ENCODE data around the gene KRTAP10-8. TPM values are rescaled to one million over a fixed set of nuclear protein-coding genes. Genes with fewer than 3 reads are reported as not detected.

Gene KRTAP10-8
- total RNA-seq, 1 experiment from 2014 or later = not detected

DNA sequence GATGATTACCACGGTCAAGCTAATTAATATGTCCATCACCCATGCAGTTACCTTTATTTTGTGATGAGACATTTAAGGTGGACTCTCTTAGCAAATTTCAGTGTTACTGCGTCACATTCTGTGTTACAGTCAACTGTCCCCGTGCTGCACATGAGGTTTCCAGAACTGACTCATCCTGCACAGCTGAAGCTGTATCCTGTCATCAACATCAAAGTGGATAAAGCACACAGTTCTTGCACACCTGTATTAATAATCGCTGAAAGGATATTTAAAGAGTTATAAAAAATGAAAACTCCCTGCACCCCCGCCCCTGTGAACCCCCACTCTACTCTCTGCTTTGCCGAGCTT lies 28.1 kb upstream of the KRTAP10-8 start:
- no peaks in the 10 kb centered on the region for H3K9me2 ChIP-seq (replicated peaks; ENCODE audit: low read length)
- no peak overlapping the region for H3K9ac ChIP-seq (ENCODE audit: low read length)

DNA sequence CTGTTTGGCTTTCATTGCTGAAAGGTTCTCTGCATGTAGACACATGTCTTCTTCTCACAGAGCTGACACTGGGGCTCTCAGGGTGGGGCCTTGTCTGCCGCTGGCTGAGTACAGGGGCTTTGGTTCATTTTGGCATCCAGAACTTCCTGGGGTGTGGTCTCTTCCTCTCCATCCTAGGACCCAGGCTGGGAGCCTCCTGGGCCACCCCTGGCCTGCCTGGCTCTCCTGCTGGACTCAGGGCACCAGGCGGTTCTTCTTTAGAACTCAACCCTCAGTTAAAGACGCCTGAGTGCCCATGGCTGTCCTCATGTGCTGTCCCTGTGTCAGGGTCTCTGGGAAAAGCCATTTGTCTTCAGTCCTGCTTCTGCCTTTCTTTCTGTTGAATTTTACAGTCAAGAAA lies 26.0 kb upstream of the KRTAP10-8 start:
- H2AFZ ChIP-seq (ENCODE audit: low read length) = no peak overlapping the region
- DNase-seq = no peak
- H3K9ac ChIP-seq (ENCODE audit: low read length) = no peak overlapping the region
- ChIA-PET CTCF (no interaction called here), POLR2A (ENCODE audit: unreplicated experiment) (no interaction called here)
- H3K4me1 ChIP-seq (ENCODE audit: insufficient read depth, low read length) = peaks cover 3% of the 10 kb centered on the region; the same call in 1 of the 2 replicates
- no peaks in the 10 kb centered on the region for H3K79me2 ChIP-seq (ENCODE audit: low read length)
- no peaks in the 10 kb centered on the region for H3K9me2 ChIP-seq (replicated peaks; ENCODE audit: low read length)
- H3K36me3 ChIP-seq (ENCODE audit: low read depth, low read length) = no peaks in the 10 kb centered on the region
- TF ChIP-seq EZH2phosphoT487 (IDR thresholded peaks at IDR 0.05; ENCODE audit: borderline replicate concordance, low read length) = no peak
- TF ChIP-seq EZH2 (IDR thresholded peaks at IDR 0.05; ENCODE audit: low read length, unreplicated experiment) = no peak
- no peak for TF ChIP-seq CTCF (conservative IDR thresholded peaks at IDR 0.05; ENCODE audit: low read depth, low read length)
- H3K27ac ChIP-seq (ENCODE audit: low read length) = no peak overlapping the region
- no peaks in the 10 kb centered on the region for H3F3A ChIP-seq (ENCODE audit: low read length, unreplicated experiment)
- BruUV-seq (replicated peaks) = no TSS peak
- H3K4me3 ChIP-seq (ENCODE audit: low read length) = no peak overlapping the region
- H3K4me2 ChIP-seq (ENCODE audit: low read length) = no peak overlapping the region
- no peaks in the 10 kb centered on the region for H3K27me3 ChIP-seq (ENCODE audit: low read length)
- intact Hi-C loops (cut with micrococcal nuclease) = no loop called here
- ATAC-seq = no peak
- H4K20me1 ChIP-seq (ENCODE audit: low read length) = no peaks in the 10 kb centered on the region
- 0 out of 2 replicates have a peak, but pooled peaks cover 5% of the 10 kb centered on the region for H3K9me3 ChIP-seq (ENCODE audit: low read length)

More for the DNA sequence above, 28.1 kb upstream of the KRTAP10-8 start:
- intact Hi-C loops (cut with micrococcal nuclease) = no loop called here
- Histone ChIP-seq H3K4me2 (ENCODE audit: low read length) (peak overlapping the region; percentile 42; the same call in 1 of the 2 replicates), H3F3A (ENCODE audit: low read length, unreplicated experiment) (no peaks in the 10 kb centered on the region), H3K79me2 (ENCODE audit: low read length) (no peaks in the 10 kb centered on the region), H3K36me3 (ENCODE audit: low read depth, low read length) (no peaks in the 10 kb centered on the region), H2AFZ (ENCODE audit: low read length) (no peak overlapping the region), H3K27ac (ENCODE audit: low read length) (no peak overlapping the region), H4K20me1 (ENCODE audit: low read length) (no peaks in the 10 kb centered on the region), H3K4me1 (ENCODE audit: insufficient read depth, low read length) (peaks cover 10% of the 10 kb centered on the region; the same call in 1 of the 2 replicates), H3K4me3 (ENCODE audit: low read length) (no peak overlapping the region), H3K9me3 (ENCODE audit: low read length) (0 out of 2 replicates have a peak, but pooled peaks cover 5% of the 10 kb centered on the region), H3K27me3 (ENCODE audit: low read length) (no peaks in the 10 kb centered on the region)
- ATAC-seq = peak; percentile 40
- ChIA-PET CTCF (interaction anchor here (0.5 kb wide), 1 partner anchor 10 kb away, joined by 3 read pairs; no protein-coding TSS in a partner anchor), POLR2A (ENCODE audit: unreplicated experiment) (interaction anchor here (0.6 kb wide), 1 partner anchor 218 kb away, joined by 22 read pairs; the partner anchor contains the start of gene UBE2G2)
- TF ChIP-seq EZH2phosphoT487 (IDR thresholded peaks at IDR 0.05; ENCODE audit: borderline replicate concordance, low read length) (no peak), CTCF (conservative IDR thresholded peaks at IDR 0.05; ENCODE audit: low read depth, low read length) (no peak), EZH2 (IDR thresholded peaks at IDR 0.05; ENCODE audit: low read length, unreplicated experiment) (no peak)
- no TSS peak for BruUV-seq (replicated peaks)
- peak; percentile 64 for DNase-seq

DNA sequence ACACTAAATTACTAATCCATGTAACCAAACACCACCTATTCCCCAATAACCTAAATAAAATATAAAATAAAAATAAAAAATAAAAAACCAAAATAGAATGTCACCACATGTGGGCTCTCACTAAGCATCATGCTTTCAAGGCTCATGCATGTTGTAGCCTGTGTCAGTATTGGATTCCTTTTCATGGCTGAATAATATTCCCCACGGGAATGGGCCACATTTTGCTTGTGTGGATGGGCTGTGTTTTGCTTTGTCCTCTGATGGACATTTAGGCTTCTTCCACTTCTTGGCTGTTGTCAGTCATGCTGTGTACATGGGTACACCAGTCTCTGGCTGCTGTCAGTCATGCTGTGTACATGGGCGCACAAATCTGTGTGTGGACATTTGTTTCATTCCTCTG lies 22.8 kb upstream of the KRTAP10-8 start:
- ChIA-PET POLR2A (ENCODE audit: unreplicated experiment) (no interaction called here), CTCF (no interaction called here)
- intact Hi-C loops (cut with micrococcal nuclease) = no loop called here
- ATAC-seq (no peak), DNase-seq (no peak)
- Histone ChIP-seq H3K27ac (ENCODE audit: low read length) (no peak overlapping the region), H3K9ac (ENCODE audit: low read length) (no peak overlapping the region), H3K9me2 (replicated peaks; ENCODE audit: low read length) (no peaks in the 10 kb centered on the region), H3K27me3 (ENCODE audit: low read length) (no peaks in the 10 kb centered on the region), H3K79me2 (ENCODE audit: low read length) (no peaks in the 10 kb centered on the region), H2AFZ (ENCODE audit: low read length) (no peak overlapping the region), H3K4me3 (ENCODE audit: low read length) (no peak overlapping the region), H4K20me1 (ENCODE audit: low read length) (no peaks in the 10 kb centered on the region), H3F3A (ENCODE audit: low read length, unreplicated experiment) (no peaks in the 10 kb centered on the region), H3K4me1 (ENCODE audit: insufficient read depth, low read length) (no peaks in the 10 kb centered on the region), H3K9me3 (ENCODE audit: low read length) (no peaks in the 10 kb centered on the region), H3K36me3 (ENCODE audit: low read depth, low read length) (no peaks in the 10 kb centered on the region), H3K4me2 (ENCODE audit: low read length) (no peak overlapping the region)
- BruUV-seq (replicated peaks) = no TSS peak
- no peak for TF ChIP-seq EZH2 (IDR thresholded peaks at IDR 0.05; ENCODE audit: low read length, unreplicated experiment)
- TF ChIP-seq CTCF (conservative IDR thresholded peaks at IDR 0.05; ENCODE audit: low read depth, low read length) = no peak
- TF ChIP-seq EZH2phosphoT487 (IDR thresholded peaks at IDR 0.05; ENCODE audit: borderline replicate concordance, low read length) = no peak
